NCI-H1694 (cell line): ENCODE results near the gene TRIM45.
"Not testable (repeated sequence)": the region's sequence is repeated elsewhere in the genome, so short reads cannot be mapped to it uniquely, and the experiment has no call there.

Experiments
- DNase-seq: peaks from one replicate; lab custom pipeline; 2025; lab: John Stamatoyannopoulos, UW

Gene TRIM45

DNA sequence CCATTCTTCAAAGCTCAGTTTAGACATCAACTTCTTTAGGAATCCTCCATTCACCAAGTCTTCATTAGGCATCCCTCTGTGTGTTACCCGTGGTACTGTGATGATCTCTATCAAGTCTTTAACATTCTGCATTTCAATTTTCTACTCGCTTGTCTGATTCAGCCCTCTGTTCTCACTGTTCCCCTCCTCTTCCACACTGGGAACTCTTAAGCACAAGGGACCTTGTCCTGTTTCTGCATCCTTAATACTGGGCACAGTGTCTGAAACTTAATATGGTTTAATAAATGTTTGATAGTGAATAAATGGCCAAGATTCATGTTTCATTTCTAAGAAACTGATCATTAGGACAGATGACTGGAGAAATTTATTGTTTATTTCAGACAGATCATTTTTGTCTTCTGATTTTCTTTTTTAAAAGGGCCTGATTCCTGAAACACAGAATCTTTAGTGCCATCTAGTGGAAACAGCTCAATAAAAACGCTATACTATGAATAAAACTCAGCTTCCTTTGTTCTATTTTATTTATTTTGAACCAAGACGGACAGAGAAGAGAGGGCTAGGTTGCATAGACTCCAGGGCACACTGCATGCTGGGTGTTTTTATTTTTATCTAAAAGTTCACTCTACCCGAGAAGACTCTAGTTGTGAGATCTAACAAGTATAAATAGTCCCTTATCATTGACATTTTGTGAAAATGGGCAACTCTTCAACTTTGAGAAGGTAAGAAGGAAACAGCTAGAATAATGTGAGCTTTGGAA lies 7.0 kb upstream of the TRIM45 start:
- peak; percentile 76 for DNase-seq

DNA sequence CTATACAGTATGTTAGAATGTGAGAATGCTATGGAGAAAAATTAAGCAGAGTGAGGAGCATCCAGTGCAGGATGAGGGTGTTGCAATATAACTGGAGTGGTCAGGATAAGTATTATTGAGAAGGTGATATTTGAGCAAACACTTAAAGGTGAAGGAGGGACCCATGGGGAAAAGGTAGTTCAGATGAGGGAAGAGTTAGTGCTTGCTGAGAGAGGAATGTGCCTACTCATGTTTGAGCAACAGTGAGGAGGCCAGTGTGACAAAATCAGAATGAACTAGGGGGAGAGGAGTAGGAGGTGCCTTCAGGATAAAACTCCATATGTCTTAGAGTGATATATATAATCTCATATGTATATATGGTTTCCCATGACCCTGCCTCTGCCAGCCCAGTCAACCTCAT lies 6.2 kb upstream of the TRIM45 start:
- DNase-seq = no peak

DNA sequence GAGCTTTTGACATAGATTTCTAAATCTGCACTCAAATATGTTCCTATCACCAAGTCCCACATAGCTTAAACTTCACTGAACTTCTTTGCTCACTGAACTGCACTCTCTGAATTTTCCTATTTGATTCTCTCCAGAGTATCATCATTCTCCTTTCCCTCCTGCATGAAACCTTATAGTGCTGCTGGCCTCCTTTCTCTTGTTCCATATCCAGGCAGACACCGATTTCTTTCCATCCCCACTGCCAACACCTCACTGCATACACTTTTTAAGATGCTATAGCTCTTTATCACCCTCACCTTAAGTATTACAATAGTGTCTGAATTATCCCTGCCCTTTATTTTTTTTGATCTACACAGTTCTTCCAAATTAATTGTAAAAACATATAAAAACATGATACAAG lies 3.1 kb upstream of the TRIM45 start:
- DNase-seq = no peak

DNA sequence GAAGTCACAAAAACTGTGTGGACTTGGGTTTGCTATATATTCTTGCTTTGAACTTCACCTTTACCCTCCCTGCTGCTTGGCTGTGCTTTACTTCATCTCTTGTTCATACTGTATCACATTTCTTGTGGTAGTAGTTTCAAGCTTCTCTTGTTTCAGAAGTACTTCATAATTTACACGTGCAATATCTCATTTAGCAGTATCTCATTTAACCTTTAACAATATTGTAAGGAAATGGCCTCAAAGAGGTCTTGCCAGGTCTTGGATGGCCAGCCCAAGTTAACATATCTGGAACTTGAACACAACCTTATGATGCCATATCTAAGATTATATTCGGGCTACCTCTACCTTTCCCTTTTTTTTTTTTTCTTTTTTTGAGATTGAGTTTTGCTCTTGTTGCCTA lies 1.7 kb upstream of the TRIM45 start:
- DNase-seq = no peak

DNA sequence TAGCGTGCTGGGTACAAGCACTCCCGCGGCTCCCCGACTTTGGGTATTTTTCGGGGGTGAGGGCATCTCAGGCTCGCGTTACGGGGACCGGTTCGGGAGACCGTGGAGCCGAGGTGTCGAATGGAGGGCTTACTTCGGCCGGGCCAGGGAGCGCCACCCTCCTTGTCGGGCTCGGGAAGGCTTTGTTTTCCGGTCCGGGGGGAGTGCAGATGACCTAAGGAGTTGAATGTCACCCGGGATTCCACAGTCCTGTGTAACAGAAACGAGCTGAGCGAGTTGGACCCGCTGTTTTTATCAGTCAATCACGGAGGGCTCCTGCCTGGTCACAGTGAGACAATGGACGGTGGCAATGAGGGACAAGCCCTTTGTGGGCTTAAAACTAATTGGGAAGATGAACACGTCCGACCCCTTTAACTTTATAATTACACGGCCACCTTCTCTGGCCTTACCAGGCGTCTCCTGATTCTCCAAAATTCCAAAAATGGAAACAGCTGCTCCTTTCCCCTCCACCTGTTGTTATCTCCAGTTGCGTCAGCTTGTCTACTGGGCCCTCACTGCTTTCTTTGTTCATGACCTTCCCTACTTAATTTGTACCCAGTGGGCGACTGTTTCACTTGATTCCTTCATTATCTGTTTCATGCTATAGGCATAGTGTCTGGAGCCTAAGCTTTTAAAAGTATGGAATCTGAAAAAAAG lies 929 bp upstream of the TRIM45 start:
- DNase-seq = no peak

DNA sequence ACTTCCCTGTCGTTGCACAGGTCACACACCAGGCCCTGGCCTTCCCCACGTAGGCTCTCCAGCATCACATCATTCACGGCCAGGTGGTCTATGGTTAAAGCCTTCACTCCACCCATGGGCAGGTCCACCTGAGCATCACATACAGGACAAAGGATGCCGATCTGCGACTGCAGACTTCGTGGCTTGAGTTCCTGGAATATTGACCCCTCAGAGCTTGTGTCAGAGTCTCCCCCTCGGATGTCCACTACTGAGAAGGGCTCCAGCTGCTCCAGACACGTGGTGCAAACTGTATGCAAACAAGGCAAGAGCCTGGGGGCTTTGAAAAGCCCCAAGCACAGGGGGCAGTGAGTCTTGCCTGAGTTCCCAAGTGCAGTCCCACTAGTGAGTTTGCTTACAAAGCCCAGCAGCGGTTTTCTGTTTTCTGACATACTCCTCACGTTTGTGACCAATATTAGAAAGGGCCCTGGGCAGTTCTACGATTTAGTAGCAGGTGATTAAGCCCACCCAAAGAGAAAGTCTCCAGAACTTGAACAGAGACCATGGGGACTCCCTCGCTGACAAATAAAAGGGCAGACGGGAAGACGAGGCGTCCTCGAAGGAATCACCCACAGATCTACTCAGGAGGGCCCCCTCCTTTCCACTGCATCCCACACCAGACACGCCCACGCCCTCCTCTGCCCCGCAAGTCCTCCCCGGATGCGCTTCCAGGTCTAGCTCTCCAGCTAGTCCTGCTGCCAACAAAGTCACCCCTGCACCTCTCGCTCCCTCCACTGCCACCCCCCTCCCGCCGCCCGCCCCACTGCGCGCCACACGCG lies 568 bp downstream of the TRIM45 start:
- DNase-seq = no peak

DNA sequence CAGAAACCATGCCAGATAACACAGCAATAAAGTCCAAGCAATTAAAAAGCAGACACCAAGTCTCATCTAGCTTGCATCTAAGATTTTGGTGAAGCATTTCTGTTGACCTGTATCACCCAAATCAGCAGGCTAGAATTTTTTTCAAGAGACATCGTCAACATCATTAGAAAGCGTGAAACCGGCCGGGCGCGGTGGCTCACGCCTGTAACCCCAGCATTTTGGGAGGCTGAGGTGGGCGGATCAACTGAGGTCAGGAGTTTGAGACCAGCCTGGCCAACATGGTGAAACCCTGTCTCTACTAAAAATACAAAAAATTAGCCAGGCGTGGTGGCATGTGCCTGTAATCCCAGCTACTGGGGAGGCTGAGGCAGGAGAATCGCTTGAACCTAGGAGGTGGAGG lies 2.4 kb downstream of the TRIM45 start:
- DNase-seq = not testable (repeated sequence)

DNA sequence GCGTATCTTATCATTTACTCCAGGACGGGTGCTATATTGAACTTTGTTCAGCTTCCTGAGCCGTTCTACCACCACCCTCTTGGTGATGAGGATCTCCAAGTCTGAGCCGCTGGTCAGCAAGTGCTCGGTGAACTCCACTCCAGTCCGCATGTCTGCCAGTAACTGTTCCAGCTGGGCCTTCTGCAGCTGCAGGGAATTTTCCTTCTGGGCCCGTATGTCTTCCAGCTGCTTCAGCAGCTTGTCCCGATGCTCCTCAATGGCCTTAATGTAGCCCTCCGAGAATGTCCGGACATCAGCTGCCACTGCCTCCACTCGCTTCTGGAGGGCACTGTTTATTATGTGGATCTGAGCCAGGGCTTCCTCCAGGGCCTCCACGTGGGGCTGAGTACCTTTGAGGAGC lies 3.4 kb downstream of the TRIM45 start:
- no peak for DNase-seq

DNA sequence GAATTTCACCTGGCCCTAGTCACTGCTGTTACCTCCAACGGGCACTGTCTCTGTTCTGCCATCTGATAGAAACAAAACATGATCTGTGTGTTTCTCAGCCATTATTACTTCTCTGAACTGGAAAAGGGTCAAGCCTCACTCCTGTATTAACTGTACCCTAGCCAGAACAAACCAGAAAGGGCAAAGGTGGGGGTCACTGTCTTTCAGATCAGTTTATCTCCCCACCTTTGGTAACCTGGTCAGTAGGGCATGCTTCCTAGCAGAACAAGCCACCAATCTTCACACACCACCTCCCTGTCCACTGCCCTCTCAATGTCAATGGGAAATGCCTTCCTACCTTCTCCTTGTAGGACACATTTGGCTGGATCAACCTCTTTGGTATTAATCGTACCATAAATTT lies 3.9 kb downstream of the TRIM45 start:
- DNase-seq = no peak

DNA sequence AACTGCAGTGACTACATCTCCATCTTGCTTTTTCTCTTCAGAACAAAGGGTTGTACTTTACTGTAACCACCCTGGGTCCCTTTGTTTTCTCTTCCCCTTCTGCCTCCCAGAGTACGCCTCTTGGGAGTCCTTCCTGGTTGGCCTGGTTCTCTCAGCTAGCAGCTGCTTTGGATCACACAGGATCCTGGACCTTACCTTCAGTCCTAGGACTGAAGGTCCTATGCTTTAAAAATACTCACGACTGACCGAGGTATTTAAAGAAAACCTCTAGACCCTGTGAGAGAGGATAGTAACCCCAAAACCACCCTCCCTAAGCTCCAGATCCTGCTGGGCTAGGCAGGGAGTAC lies 4.8 kb downstream of the TRIM45 start:
- DNase-seq = no peak

DNA sequence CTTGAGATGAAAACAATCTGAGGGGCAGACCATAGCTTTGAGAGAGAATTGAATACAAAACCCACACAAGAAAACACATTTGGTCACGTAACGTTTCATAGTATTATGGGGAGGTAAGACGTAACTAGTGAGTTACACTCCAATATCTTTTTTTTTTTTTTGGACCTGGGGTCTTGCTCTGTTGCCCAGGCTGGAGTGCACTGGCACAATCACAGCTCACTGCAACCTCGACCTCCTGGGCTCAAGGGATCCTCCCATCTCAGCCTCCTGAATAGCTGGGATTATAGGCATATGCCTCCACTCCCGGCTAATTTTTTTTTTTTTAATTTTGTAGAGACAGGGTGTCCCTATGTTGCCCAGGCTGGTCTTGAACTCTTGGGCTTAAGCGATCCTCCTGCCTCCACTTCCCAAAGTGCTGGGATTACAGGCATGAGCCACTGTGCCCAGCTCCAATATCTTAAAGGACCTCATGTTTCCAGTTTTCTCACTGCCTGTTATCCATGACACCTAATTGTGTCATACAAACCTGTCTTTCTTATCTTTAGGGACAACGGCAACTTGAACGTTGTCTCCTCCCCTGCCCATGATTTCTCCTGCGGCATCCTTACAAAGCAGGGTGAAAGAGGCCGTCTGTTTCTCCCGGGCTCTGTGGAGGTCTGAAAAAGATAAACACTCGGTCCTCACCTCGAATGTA lies 5.3 kb downstream of the TRIM45 start:
- no peak for DNase-seq

DNA sequence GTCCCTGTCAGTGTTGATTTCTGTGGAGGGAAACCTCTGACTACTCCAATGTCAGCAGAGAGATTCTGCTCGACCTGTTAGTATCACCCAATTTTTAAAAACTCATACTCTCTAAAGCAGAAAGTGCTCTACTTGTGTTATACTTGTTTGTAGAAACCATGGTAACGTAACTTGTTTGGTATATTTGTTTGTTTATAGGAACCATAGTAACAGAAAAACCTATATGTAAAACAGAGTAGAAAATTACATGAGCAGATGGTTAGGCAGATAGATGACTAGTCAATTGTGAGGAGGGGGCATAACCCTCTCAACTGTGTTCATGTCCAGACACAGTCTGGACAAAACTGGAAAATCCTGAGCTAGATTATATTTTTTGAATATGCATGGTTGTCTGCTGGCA lies 6.7 kb downstream of the TRIM45 start:
- DNase-seq = peak; percentile 35

DNA sequence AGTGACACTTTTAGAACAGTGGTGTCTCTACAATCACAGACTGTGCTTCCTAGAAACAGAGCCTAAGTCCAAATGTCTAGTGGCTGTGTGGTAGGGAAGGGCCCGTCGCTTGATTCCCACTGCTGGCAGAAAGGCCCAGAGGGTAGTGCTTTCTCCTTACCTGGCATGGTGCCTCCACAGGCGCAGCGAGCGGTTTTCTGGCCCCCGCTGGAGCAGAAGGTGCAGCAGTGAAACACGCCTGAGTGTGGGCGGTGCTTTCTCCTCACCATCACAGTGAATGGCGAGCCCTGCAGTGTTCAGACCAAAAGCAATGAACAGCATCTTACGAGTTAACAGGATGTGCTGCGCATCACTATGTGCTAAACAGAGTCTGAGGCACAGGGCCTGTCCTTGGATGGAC lies 8.3 kb downstream of the TRIM45 start:
- peak; percentile 78 for DNase-seq

DNA sequence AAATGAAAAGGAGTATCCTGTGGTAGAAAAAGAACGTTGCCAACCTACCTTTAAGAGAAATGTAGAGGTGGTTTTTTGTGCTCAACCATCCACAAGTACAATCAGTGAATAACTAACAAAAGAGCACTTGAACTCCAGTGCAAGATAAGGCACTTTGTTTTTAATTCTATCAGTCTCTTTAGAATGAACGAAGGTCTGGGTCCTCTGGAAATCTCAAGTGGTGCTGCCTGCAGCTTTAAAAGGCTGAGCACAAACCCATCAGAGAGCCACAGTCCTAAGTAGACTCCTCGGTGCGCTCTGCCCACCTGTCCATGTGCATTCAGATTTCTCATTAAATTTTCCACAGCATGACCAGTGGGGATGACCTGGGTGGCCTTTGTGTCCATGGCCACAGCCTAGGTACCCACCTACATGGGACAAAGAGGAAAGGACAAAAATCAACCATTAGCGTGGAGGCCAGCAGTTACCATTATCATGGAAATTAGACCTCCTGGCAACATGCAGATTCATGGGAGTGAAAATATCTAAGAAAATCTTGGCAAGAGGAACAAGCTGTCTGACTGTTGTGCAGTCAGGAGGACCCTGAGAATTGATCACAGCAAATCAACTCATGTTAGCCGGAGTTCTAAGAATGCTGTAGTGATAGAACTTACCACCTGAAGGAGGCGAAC lies 9.4 kb downstream of the TRIM45 start:
- no peak for DNase-seq

DNA sequence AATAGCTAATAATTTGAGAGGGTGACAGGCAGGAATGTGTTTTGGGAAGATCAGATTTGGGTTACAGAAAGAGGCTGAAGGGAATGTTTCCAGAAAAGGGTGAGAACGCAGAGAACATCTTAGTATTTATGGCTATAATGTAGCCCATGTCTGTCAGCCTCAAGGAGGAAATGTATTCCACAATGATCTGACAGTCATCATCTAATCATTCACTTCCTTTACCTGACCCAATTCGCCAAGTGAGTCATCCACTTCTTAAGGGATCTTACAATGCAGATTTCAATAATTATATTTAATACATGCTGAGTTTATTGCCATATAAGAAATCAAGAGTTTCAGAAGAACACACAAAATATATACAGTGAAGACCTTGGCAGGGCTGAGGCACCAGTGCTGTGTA lies 10.8 kb downstream of the TRIM45 start:
- DNase-seq = no peak

DNA sequence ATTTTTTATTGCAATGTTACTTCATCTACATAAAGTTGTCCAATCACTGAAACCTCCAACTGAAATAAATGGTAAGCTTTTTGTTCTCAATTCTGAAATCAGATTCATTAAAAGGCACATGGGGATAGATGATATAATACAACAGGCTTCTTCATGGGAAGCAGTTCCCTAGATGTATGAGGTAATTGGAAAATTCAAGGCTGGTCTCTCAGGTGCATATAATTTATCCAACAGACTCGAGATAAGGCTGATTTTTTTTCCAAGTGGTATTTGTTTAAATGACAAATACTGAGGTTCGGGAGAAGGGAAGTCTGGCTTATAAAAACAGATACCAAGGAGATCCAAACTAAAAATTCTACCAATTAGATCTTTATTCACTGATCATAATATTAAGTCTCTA lies 14.2 kb downstream of the TRIM45 start:
- no peak for DNase-seq

DNA sequence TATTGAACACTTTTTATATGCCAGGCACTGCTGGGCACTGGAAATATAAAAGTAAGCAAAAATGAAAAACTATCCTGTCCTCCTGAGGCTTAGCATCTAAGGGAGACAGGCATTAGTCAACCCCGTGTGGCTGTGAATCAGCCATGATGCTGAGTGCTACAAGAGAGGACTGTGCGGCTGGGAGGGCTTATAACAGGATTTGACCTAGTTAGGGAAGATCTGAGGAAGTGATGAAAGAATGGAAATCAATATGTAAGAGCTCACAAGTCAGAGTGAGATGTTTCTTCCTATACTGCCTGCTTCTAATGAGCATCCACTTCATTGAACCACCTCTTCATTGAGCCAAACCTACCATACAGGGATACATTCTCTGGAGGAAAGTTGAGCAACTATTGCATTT lies 15.1 kb downstream of the TRIM45 start:
- DNase-seq = no peak

DNA sequence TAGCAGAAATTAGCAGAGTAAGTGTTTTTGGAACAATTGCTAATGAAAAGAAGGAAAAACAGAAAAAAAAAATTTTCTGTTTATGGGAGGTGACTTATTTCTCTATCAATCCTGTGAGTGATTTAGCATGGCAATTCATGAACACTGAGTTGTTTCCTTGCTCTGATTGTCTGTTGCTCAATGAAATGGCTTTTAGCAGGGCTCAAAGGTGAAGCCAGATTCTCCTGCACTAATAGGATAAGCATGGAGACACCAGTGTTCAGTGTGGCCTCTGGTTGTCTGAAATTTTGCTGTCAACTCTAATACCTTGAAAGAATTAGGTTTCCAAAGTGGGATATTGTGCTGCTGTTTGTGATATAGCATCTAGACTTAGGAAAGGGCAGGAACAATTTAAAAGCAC lies 15.8 kb downstream of the TRIM45 start:
- DNase-seq = no peak

DNA sequence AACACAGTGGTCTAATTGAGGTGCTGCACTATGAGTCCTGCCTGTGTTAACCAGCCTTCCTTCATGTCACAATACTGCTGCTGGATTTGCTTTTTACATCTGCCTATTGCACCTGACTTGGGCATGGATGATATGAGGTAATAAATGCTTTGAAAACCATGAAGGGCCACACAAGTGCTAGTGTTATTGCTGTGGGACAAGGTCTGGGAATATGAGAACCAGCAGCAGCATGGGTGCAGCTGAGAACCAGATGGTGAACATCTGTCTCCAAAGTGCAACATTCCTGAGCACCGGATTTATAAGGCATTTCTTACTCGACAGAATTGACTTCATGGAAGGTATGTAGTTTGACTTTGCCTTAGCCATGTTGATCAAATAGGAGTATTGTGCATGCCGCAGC lies 16.6 kb downstream of the TRIM45 start:
- no peak for DNase-seq

DNA sequence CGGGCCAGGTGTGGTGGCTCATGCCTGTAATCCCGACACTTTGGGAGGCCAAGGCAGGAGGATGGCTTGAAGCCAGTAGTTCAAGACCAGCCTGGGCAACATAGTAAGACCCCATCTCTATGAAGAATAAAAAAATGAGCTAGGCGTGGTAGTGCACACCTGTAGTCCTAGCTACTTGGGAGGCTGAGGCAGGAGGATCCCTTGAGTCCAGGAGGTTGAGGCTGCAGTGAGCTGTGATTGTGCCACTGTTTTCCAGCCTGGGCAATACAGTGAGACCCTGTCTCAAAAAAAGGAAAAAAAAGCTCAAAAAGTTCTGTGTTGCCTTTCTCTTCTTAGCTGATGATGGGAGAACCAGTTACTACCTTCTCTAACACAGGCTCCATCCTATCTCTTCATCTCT lies 19.7 kb downstream of the TRIM45 start:
- DNase-seq = not testable (repeated sequence)

DNA sequence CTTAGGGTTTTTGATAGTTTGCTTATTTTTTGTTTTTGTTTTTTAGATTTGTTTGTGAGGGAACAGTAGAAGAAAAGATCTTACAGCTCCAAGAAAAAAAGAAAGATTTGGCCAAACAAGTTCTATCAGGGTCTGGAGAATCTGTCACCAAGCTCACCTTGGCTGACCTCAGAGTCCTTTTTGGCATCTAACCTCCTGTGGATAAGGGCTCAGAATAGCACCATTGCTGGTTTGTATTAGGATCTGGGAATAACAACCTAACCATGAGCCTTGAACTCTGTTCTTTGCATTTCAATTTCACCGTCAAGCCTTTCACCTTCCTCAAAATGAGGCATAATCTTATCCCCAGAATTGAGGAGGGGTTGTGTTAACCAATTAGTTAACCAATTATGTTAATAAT lies 20.2 kb downstream of the TRIM45 start:
- no peak for DNase-seq

DNA sequence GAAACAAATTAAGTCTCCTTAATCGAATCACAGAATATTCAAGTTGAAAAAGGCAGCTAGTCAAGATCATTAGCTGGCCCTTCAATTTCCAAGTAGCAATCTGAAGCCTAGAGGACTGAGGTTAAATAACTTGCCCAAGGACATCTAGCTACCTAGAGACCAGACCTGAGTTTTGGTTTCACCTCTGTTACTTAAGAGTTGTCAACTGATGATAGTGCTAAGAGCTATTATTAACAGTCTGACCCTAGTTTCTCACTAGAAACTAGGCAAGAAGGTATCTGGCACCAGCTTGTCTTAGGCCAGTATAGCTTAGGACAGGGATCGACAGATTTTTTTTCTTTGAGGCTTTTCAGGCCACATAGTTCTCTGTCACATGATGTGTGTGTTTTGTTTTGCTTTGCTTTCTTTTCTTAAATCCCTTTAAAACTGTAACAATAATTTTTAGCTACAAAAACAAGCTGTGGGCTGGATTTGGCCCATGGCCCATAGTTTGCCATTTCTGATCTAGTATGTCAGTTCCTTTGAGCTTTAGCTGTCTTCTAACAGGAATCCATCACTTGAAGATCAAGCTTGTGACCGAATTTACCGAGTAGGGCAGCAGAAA lies 23.2 kb downstream of the TRIM45 start:
- DNase-seq = no peak
